Mucosa of descending colon (tissue), 3 donors: Measurements from ENCODE around the gene CEP120. TPM values are rescaled to one million over a fixed set of nuclear protein-coding genes. Genes with fewer than 3 reads are reported as not detected.
"Not testable (repeated sequence)": the region's sequence is repeated elsewhere in the genome, so short reads cannot be mapped to it uniquely, and the experiment has no call there.

ENCODE experiments used
- ATAC-seq: fragments of 200-7000 bp; cut with Tn5 transposase; one replicate; pipeline ENCODE4 v1.9.1; 2020; ENCODE audit warnings: mild to moderate bottlenecking, moderate library complexity
- DNase-seq, 3 donors: peaks; one replicate each; pipeline ENCODE4 v3.0.0-alpha.2; 2020
- H3K36me3 ChIP-seq: fragments of 200-600 bp; one replicate; pipeline ENCODE4 v1.8.0; 2021; ENCODE audit warnings: low read depth, mild to moderate bottlenecking
- H3K4me1 ChIP-seq: fragments of 200-600 bp; one replicate; pipeline ENCODE4 v1.8.0; 2021; ENCODE audit warnings: low read depth, mild to moderate bottlenecking
- H3K4me3 ChIP-seq: fragments of 200-600 bp; one replicate; pipeline ENCODE4 v1.8.0; 2021; ENCODE audit warnings: mild to moderate bottlenecking
- H3K9me3 ChIP-seq: fragments of 200-600 bp; one replicate; pipeline ENCODE4 v1.8.0; 2021; ENCODE audit warnings: mild to moderate bottlenecking
- intact Hi-C, 2 donors: fragments of 100-400 bp; cut with DNase I in 1 of 2; cut with micrococcal nuclease in 1 of 2; formaldehyde crosslinking; loops; one replicate each; pipeline versions ENCODE4 v1.11.0 to v1.11.1; 2022; cut with DNase I, micrococcal nuclease
- total RNA-seq, 3 donors: library from RNA; stranded (reverse); fragmentation: NEBNext Ultra II Directional in 2 of 3; extraction: Animal tissue kit (Norgen Biotek cat#: 25700) in 2 of 3; gene quantifications; one replicate each; pipeline versions ENCODE4 v1.2.1 to v1.2.4, GENCODE V29; 2021 to 2023
- TF ChIP-seq, protein P1 (sequence below): fragments of 200-600 bp; IDR thresholded peaks from one replicate; pipeline ENCODE4 v1.8.0; 2022; ENCODE audit warnings: antibody characterized with exemption, mild to moderate bottlenecking
- donor health status: DM: no; HTN: no; CAD: no; lungs with moderate emphysema.
- donor health status: DM: no; HTN: no; CAD: no.
- donor health status: DM: no; HTN: yes; CAD: no.

The CEP120 gene
- total RNA-seq, 3 donors from 2014 or later, result 12.6 to 27.6 (median 15.0) TPM

DNA sequence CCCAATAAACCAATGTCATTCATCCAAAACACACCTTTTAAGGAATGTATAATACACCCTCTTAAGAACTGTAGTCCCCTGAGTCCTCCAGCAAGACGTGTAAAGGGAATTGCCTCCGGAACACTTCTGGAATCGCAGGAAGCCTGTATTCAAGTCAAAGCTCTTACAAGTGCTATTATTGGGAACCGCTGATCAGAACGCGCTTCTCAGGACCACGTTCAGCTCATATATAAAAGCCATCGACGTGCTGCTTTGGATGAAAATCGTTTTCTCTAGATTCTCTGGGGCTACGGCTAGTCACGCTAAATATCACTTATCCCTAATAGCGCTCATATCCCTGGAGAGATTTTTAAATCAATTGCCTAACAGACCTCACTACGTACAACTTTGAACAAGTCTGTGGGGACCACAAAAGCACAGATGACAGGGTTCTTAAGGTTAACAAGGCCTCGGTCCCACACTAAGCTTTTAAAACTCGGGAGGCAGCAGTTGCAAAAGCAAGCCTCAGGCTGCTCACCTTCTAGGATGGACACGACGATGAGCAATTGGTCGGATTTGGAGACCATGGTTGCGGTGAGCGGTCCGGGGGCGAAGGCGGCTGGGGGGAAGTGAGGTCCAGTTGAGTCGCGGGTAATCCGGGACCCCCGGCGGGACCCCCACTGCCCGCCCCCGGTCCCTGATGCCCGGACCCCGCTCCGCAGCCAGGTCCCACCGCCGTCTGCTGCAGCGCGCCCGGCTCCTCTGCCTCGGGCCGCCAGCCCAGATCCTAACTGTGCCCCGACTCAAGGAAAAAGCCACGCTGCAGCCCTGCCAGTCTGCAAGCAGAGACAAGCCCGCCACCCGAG is 548 bp downstream of the CEP120 start:
- TF ChIP-seq, protein P1, sequence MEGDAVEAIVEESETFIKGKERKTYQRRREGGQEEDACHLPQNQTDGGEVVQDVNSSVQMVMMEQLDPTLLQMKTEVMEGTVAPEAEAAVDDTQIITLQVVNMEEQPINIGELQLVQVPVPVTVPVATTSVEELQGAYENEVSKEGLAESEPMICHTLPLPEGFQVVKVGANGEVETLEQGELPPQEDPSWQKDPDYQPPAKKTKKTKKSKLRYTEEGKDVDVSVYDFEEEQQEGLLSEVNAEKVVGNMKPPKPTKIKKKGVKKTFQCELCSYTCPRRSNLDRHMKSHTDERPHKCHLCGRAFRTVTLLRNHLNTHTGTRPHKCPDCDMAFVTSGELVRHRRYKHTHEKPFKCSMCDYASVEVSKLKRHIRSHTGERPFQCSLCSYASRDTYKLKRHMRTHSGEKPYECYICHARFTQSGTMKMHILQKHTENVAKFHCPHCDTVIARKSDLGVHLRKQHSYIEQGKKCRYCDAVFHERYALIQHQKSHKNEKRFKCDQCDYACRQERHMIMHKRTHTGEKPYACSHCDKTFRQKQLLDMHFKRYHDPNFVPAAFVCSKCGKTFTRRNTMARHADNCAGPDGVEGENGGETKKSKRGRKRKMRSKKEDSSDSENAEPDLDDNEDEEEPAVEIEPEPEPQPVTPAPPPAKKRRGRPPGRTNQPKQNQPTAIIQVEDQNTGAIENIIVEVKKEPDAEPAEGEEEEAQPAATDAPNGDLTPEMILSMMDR, result no peak
- no peaks in the 10 kb centered on the region for H3K9me3 ChIP-seq
- H3K4me3 ChIP-seq, result peak overlapping the region; percentile 58
- H3K4me1 ChIP-seq, result peaks cover 6% of the 10 kb centered on the region
- DNase-seq, result peak in 1 of 3 donors; percentile 51
- peak; percentile 46 for ATAC-seq
- no peaks in the 10 kb centered on the region for H3K36me3 ChIP-seq
- intact Hi-C loops, result loop anchor here in 1 of 2 donors (10.0 kb wide), 1 partner anchor 182 kb away; no protein-coding TSS in a partner anchor

DNA sequence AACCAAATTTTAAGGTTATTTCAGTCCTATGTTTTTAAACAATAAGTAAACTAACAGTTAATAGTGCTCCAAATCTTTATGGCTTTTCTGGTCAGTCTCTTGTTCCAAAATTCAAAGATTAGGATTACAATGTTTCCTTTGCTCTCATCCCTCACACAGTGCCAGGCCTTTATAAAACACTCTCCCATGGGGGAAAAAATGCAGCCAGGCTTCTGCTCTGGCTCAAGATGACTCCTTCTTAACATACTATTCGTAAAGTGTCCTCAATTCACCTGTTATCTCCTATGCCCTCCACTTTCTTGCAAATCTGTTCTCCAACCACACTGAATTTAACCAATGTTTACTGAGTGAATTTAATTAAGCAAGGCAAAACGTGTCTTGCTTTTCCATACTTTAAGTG is 1.4 kb downstream of the CEP120 start:
- Histone ChIP-seq H3K4me3 (no peak overlapping the region), H3K4me1 (peaks cover 6% of the 10 kb centered on the region), H3K36me3 (no peaks in the 10 kb centered on the region), H3K9me3 (no peaks in the 10 kb centered on the region)
- intact Hi-C loops, result loop anchor here in 1 of 2 donors (10.0 kb wide), 1 partner anchor 183 kb away; no protein-coding TSS in a partner anchor
- TF ChIP-seq, protein P1, result no peak
- DNase-seq (no peak), ATAC-seq (no peak)

DNA sequence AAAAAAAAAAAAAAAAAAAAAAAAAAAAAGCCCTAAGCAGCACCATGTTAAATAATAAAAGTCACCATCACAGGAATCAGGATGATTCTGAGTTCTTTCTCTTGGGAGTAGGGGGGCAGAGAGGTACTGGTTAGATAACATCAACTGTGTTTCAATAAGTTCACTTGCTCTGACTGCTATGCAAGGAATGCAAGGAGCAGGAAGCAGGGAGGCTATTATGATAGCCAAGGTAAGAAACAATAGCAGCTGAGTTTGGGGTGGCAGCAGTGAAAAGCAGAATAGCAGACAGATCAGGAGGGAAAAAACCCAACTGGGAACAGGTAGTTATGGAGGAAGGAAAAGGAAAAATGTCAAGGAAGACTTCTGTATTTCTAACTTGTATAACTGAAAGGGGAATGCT is 8.2 kb downstream of the CEP120 start:
- H3K9me3 ChIP-seq, result no peaks in the 10 kb centered on the region
- intact Hi-C loops, result no loop called here
- ATAC-seq, result no peak

DNA sequence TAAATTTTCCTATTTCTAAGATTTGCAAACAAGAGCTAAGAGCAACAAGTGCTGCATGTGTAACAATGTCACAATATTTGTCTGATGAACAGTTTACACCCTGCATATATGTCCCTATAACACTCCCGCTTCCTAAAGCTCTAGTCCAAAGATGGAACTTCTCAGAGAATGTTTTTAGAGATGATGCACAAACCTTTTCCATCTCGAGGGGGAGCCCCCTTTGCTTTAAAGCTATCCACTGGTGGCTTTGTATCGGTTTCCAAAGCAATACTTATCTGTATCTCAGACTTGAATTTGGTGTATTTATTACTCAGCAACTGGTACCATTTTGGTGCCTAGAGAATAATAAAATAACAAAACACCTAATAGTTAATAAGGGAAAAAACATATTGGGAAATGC is 11.0 kb downstream of the CEP120 start:
- Histone ChIP-seq H3K36me3 (no peaks in the 10 kb centered on the region), H3K4me3 (no peak overlapping the region)
- ATAC-seq, result no peak

More for the DNA sequence above, 8.2 kb downstream of the CEP120 start:
- no peak for DNase-seq
- Histone ChIP-seq H3K36me3 (no peaks in the 10 kb centered on the region), H3K4me3 (no peak overlapping the region), H3K4me1 (no peaks in the 10 kb centered on the region)
- TF ChIP-seq, protein P1, result no peak

DNA sequence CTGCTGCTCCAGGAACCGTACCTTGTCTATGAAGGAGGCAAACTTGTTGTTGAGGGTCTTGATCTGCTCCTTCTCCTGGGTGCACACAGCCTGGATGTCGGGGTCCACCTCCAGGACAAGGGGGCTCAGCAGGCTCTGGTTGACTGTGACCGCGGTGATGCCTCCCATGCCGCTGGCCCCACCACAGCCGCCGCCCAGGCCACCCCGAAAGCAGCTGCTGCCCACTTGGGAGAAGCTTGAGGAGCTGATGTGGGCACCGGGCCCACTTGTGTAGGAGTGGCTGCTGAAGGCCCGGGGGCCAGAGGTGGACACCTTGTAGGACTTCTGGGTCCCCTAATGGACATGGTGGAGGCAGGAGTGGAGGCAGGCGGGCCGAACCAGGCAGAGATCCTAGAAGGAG is 21.2 kb downstream of the CEP120 start:
- intact Hi-C loops, H3K36me3 ChIP-seq: not testable (repeated sequence)

More for the DNA sequence above, 11.0 kb downstream of the CEP120 start:
- intact Hi-C loops, result no loop called here
- Histone ChIP-seq H3K9me3 (no peaks in the 10 kb centered on the region), H3K4me1 (no peaks in the 10 kb centered on the region)
- no peak for DNase-seq
- TF ChIP-seq, protein P1, result no peak

DNA sequence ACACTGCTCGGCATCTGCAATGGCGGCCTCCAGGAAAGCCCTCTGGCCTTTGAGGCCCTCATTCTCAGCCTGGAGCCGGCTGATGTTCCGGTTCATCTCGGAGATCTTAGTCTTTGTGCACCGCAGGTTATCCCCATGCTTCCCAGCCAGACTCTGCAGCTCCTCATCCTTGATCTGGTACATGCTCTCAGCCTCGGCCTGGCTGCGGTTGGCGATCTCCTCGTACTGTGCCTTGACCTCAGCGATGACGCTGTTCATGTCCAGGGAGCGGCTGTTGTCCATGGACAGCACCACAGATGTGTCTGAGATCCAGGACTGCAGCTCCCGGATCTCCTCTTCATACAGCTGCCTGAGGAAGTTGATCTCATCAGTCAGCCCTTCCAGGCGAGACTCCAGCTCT is 21.9 kb downstream of the CEP120 start:
- DNase-seq (no peak), ATAC-seq (no peak)
- H3K9me3 ChIP-seq, result no peaks in the 10 kb centered on the region
- peaks cover 8% of the 10 kb centered on the region for H3K36me3 ChIP-seq
- TF ChIP-seq, protein P1, result no peak
- no peaks in the 10 kb centered on the region for H3K4me1 ChIP-seq
- no peak overlapping the region for H3K4me3 ChIP-seq
- intact Hi-C loops, result no loop called here

More for the DNA sequence above, 21.2 kb downstream of the CEP120 start:
- not testable (repeated sequence) for H3K4me1 ChIP-seq, DNase-seq, H3K4me3 ChIP-seq, H3K9me3 ChIP-seq, ATAC-seq

DNA sequence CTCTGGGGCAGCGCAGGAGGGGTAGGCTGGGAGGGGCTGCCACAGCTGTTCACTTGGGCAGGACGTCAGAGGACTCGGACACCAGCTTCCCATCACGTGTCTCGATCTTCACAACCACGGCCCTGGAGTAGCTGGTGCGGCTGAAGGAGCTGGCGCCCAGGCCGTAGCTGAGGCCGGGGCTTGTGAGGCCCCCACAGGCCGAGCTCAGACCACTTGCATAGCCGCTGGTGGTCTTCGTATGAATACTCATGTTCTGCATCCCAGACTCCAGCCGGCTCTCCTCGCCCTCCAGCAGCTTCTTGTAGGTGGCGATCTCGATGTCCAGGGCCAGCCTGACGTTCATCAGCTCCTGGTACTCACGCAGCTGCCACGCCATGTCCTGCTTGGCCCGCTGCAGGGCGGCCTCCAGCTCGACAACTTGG is 22.3 kb downstream of the CEP120 start:
- H3K36me3 ChIP-seq, intact Hi-C loops, H3K4me1 ChIP-seq, H3K4me3 ChIP-seq, DNase-seq, H3K9me3 ChIP-seq, ATAC-seq: not testable (repeated sequence)
